Ureter (tissue), 1 donor: ENCODE data around the gene LOXL1. TPM values are rescaled to one million over a fixed set of nuclear protein-coding genes. Genes with fewer than 3 reads are reported as not detected.
A peak's percentile ranks its signal among the peaks of the same experiment; 100 is the strongest.

Source experiments
- DNase-seq: peaks from one replicate; pipeline ENCODE4 v3.0.0-alpha.2; 2020; ENCODE audit warnings: low spot score
- total RNA-seq: library from RNA; stranded (reverse); gene quantifications from one replicate; pipeline ENCODE4 v1.2.4, GENCODE V29; 2023
- donor health status: DM: yes; HTN: yes; CAD: no.

The LOXL1 gene
- total RNA-seq = 30.9 TPM

GRCh38 chr15:73926219-73927002, at the start of gene LOXL1:
LOXL1 (plus strand) TSS chr15:73926462; CDS start chr15:73926784, 322 bp downstream.
- peak; percentile 74 for DNase-seq

GRCh38 chr15:73879426-73879825, 46.8 kb upstream of the LOXL1 start:
- DNase-seq = no peak

GRCh38 chr15:73881579-73882320, 44.5 kb upstream of the LOXL1 start:
- DNase-seq = no peak

GRCh38 chr15:73882761-73883419, 43.4 kb upstream of the LOXL1 start:
- no peak for DNase-seq

- no peak for DNase-seq
Measured at GRCh38 chr15:73884159-73884558, 42.1 kb upstream of the LOXL1 start.

GRCh38 chr15:73885954-73886700, 40.1 kb upstream of the LOXL1 start:
- DNase-seq = no peak

- no peak for DNase-seq
Measured at GRCh38 chr15:73886717-73887345, 39.4 kb upstream of the LOXL1 start.

- no peak for DNase-seq
Measured at GRCh38 chr15:73887481-73887880, 38.8 kb upstream of the LOXL1 start.

GRCh38 chr15:73888224-73889041, 37.8 kb upstream of the LOXL1 start:
- no peak for DNase-seq

- DNase-seq = no peak
Measured at GRCh38 chr15:73889053-73889761, 37.1 kb upstream of the LOXL1 start.

- no peak for DNase-seq
Measured at GRCh38 chr15:73889762-73890124, 36.5 kb upstream of the LOXL1 start.

GRCh38 chr15:73891328-73892315, 34.6 kb upstream of the LOXL1 start:
- no peak for DNase-seq

- no peak for DNase-seq
Measured at GRCh38 chr15:73892446-73893226, 33.6 kb upstream of the LOXL1 start.

GRCh38 chr15:73894133-73894814, 32.0 kb upstream of the LOXL1 start:
- no peak for DNase-seq

GRCh38 chr15:73897441-73898261, 28.6 kb upstream of the LOXL1 start:
- DNase-seq = no peak
